HepG2 (cell line): ENCODE results near the gene PRKAG1. TPM values are rescaled to one million over a fixed set of nuclear protein-coding genes. Genes with fewer than 3 reads are reported as not detected.

Source experiments
- ATAC-seq: fragments of 200-7000 bp; cut with Tn5 transposase; 3 replicates; pipeline ENCODE4 v1.9.1; 2020; ENCODE audit warnings: mild to moderate bottlenecking, moderate library complexity
- BruUV-seq: library from RNA; stranded (reverse); fragments of 400-500 nt; replicated peaks from 2 replicates; lab custom pipeline; 2021; lab: Mats Ljungman, UMichigan
- CTCF ChIA-PET: fragments of 300-600 bp; formaldehyde crosslinking; extraction: SDS; loops from one replicate; lab custom pipeline; 2021; ENCODE audit warnings: low total read pairs, inconsistent platforms, low intra/inter-chr PET ratio; lab: Yijun Ruan, JAX
- POLR2A ChIA-PET: fragments of 350-600 bp; sonication (Branson Sonifier 250); formaldehyde crosslinking; loops from one replicate; lab custom pipeline; 2020; ENCODE audit warnings: antibody characterized with exemption, inconsistent platforms; lab: Yijun Ruan, JAX
- DNase-seq: peaks from one replicate; pipeline ENCODE4 v3.0.0-alpha.2; 2015; ENCODE audit warnings: low spot score
- FAIRE-seq: peaks from 3 replicates; lab custom pipeline; 2011; peaks lifted over from hg19 to GRCh38; lab: Jason Lieb, UNC
- H2AFZ ChIP-seq: one replicate; pipeline ENCODE4 v1.6.1; 2011; ENCODE audit warnings: low read length, inconsistent platforms
- H3K27ac ChIP-seq: fragments of 300-600 bp; 3 replicates; pipeline ENCODE4 v1.8.0; 2011; ENCODE audit warnings: mixed run types, mild to moderate bottlenecking, mixed read lengths, low read length, inconsistent platforms; ENCODE audit not compliant: insufficient read depth; ENCODE audit errors: extremely low read length
- H3K27me3 ChIP-seq, 2 experiments: fragments of 200-600 bp in 1 of 2; 2 replicates in 1 of 2; 3 replicates in 1 of 2; pipeline versions ENCODE4 v1.6.0 to v1.8.0; 2011; ENCODE audit warnings: low read length in 2 of 2, mild to moderate bottlenecking in 2 of 2, moderate library complexity in 2 of 2, inconsistent platforms in 1 of 2; ENCODE audit not compliant: insufficient read depth in 2 of 2, control insufficient read depth in 1 of 2
- H3K36me3 ChIP-seq, 2 experiments: fragments of 200-600 bp in 1 of 2; replicated peaks in 1 of 2; 2 replicates in 1 of 2; 3 replicates in 1 of 2; pipeline versions ENCODE4 v1.5.1 to v1.8.0; 2011; ENCODE audit warnings: low read length in 2 of 2, inconsistent platforms in 1 of 2; ENCODE audit not compliant: insufficient read depth in 2 of 2, control insufficient read depth in 1 of 2
- H3K4me1 ChIP-seq: 2 replicates; pipeline ENCODE4 v1.5.1; 2012; ENCODE audit warnings: low read length, inconsistent platforms; ENCODE audit not compliant: insufficient read depth
- H3K4me2 ChIP-seq: 2 replicates; pipeline ENCODE4 v1.6.0; 2011; ENCODE audit warnings: low read depth, low read length, inconsistent platforms
- H3K4me3 ChIP-seq, 3 experiments: fragments of 200-600 bp in 1 of 3; sonication (generic), shearing (Covaris generic) in 1 of 3; replicated peaks in 1 of 3; 2 replicates each; pipeline ENCODE4 v1.5.1; 2011 to 2016; ENCODE audit warnings: low read length in 3 of 3, inconsistent platforms in 2 of 3, low read depth in 2 of 3, mild to moderate bottlenecking in 2 of 3, control low read depth in 1 of 3, mixed read lengths in 1 of 3; ENCODE audit not compliant: insufficient read depth in 1 of 3
- H3K79me2 ChIP-seq: one replicate; pipeline ENCODE4 v1.6.1; 2011; ENCODE audit warnings: low read length, inconsistent platforms; ENCODE audit not compliant: insufficient read depth
- H3K9ac ChIP-seq: 2 replicates; pipeline ENCODE4 v1.6.0; 2011; ENCODE audit warnings: mild to moderate bottlenecking, low read depth, low read length, inconsistent platforms; ENCODE audit not compliant: insufficient read depth
- H3K9me3 ChIP-seq: 2 replicates; pipeline ENCODE4 v1.5.1; 2012; ENCODE audit warnings: mild to moderate bottlenecking, low read length
- H4K20me1 ChIP-seq: 2 replicates; pipeline ENCODE4 v1.6.0; 2011; ENCODE audit warnings: inconsistent platforms, mild to moderate bottlenecking, low read length, moderate library complexity; ENCODE audit not compliant: insufficient read depth
- KDM3A ChIP-seq: IDR thresholded peaks from 2 replicates; pipeline ENCODE4 v1.6.1; 2018; ENCODE audit warnings: low read depth, missing compliant biosample characterization
- MTERF4 ChIP-seq: sonication (generic); formaldehyde crosslinking; IDR thresholded peaks from 2 replicates; pipeline ENCODE4 v1.8.0; 2023; ENCODE audit warnings: mild to moderate bottlenecking, missing genetic modification reagents
- PPARG ChIP-seq: conservative IDR thresholded peaks from 2 replicates; pipeline ENCODE4 v1.6.1; 2016; ENCODE audit warnings: missing biosample characterization, missing genetic modification reagents
- SMARCC2 ChIP-seq: fragments of 450-650 bp; IDR thresholded peaks from 2 replicates; pipeline ENCODE4 v1.6.1; 2017; ENCODE audit warnings: antibody characterized with exemption, mild to moderate bottlenecking
- SMARCE1 ChIP-seq: fragments of 450-650 bp; IDR thresholded peaks from 2 replicates; pipeline ENCODE4 v1.6.1; 2017; ENCODE audit warnings: borderline replicate concordance
- ZNF362 ChIP-seq: sonication (generic); formaldehyde crosslinking; IDR thresholded peaks from 2 replicates; pipeline ENCODE4 v1.4.0; 2020; ENCODE audit warnings: missing genetic modification reagents, mild to moderate bottlenecking, borderline replicate concordance
- ZNF382 ChIP-seq: sonication (generic); formaldehyde crosslinking; IDR thresholded peaks from 2 replicates; pipeline ENCODE4 v1.5.0; 2020; ENCODE audit warnings: missing genetic modification reagents, mild to moderate bottlenecking, borderline replicate concordance
- ZNF512B ChIP-seq: sonication (generic); formaldehyde crosslinking; IDR thresholded peaks from 2 replicates; pipeline ENCODE4 v1.5.1; 2020; ENCODE audit warnings: missing genetic modification reagents, mild to moderate bottlenecking, borderline replicate concordance
- ZNF556 ChIP-seq: sonication (generic); formaldehyde crosslinking; IDR thresholded peaks from 2 replicates; pipeline ENCODE4 v1.4.0; 2020; ENCODE audit warnings: mild to moderate bottlenecking, missing genetic modification reagents, borderline replicate concordance
- WGBS: methylation state at CpG from one replicate; pipeline ENCODE4 v1.1.6; 2017; ENCODE audit warnings: low lambda C conversion rate; 5-methylcytosine and 5-hydroxymethylcytosine counted together
- in situ Hi-C: cut with HindIII; loops from 2 replicates; pipeline ENCODE4 v1.10.0; 2017; ENCODE audit warnings: low pct_unique_long_range_greater_than_20kb; ENCODE audit not compliant: extremely low pct_ligation_motif_present
- intact Hi-C: fragments of 100-400 bp; cut with micrococcal nuclease; formaldehyde crosslinking; loops from one replicate; pipeline ENCODE4 v1.10.0; 2022; ENCODE audit not compliant: unreplicated experiment
- polyA plus RNA-seq, 8 experiments: library from polyadenylated mRNA; depleted of rRNA in 3 of 8; stranded (reverse) in 7 of 8; unstranded in 1 of 8; fragments of >200 nt; fragmentation: Illumina TruSeq in 4 of 8; extraction: Trizol in 4 of 8; gene quantifications; 2 replicates each; pipeline versions ENCODE4 v1.2.1 to v1.2.3, GENCODE V29; 2011 to 2016; ENCODE audit warnings: low read depth in 4 of 8, missing spikeins in 1 of 8, mixed read lengths in 1 of 8; ENCODE audit not compliant: insufficient read depth in 1 of 8
- total RNA-seq, 5 experiments: library from RNA; depleted of rRNA; stranded (reverse); fragments of >200 nt; fragmentation: Illumina TruSeq; extraction: Trizol; gene quantifications; 2 replicates each; pipeline ENCODE4 v1.2.3, GENCODE V29; 2016; ENCODE audit warnings: low read depth in 1 of 5

The PRKAG1 gene
- total and polyA plus RNA-seq, 2 of the 13 experiments (the other 11 are each of a cell fraction or from before 2014, with no cell fraction given), result 26.1 to 32.8 TPM

GRCh38 chr12:48993787-48994186 lies 24.8 kb downstream of the PRKAG1 start (continued):
- no peak for TF ChIP-seq KDM3A (CRISPR knock-in tag)

GRCh38 chr12:48991247-48992050 lies 27.1 kb downstream of the PRKAG1 start:
- no peak overlapping the region for H3K4me3 ChIP-seq
- FAIRE-seq (no peak), DNase-seq (no peak), ATAC-seq (no peak)
- H3K4me2 ChIP-seq, result no peak overlapping the region
- no peaks in the 10 kb centered on the region for H4K20me1 ChIP-seq
- no peak overlapping the region for H3K9ac ChIP-seq
- H3K4me1 ChIP-seq, result peaks cover 26% of the 10 kb centered on the region
- WGBS, result 18% methylated on average over 7 of the region's 8 CpGs
- H3K79me2 ChIP-seq, result no peaks in the 10 kb centered on the region
- no peaks in the 10 kb centered on the region for H3K9me3 ChIP-seq
- ChIA-PET POLR2A (no interaction called here), CTCF (no interaction called here)
- H3K36me3 ChIP-seq, result no peaks in the 10 kb centered on the region
- intact Hi-C loops (no loop called here), in situ Hi-C loops (no loop called here)
- TF ChIP-seq ZNF382 (CRISPR knock-in tag), result no peak
- H2AFZ ChIP-seq, result no peak overlapping the region
- no peak overlapping the region for H3K27ac ChIP-seq
- H3K27me3 ChIP-seq, result peaks cover 10 to 70% of the 10 kb centered on the region in 2 experiments; a peak in 4 of 5 replicates
- no TSS peak for BruUV-seq

GRCh38 chr12:48990552-48990951 lies 28.0 kb downstream of the PRKAG1 start:
- intact Hi-C loops, result no loop called here
- Histone ChIP-seq H3K36me3 (no peaks in the 10 kb centered on the region), H3K4me3 (no peak overlapping the region), H3K4me1 (peaks cover 18% of the 10 kb centered on the region), H3K9ac (no peak overlapping the region), H2AFZ (no peak overlapping the region), H3K9me3 (no peaks in the 10 kb centered on the region), H3K27me3 (peaks cover 7 to 69% of the 10 kb centered on the region in 2 experiments; a peak in 4 of 5 replicates), H3K4me2 (no peak overlapping the region), H3K79me2 (no peaks in the 10 kb centered on the region), H4K20me1 (no peaks in the 10 kb centered on the region), H3K27ac (no peak overlapping the region)
- no peak for FAIRE-seq
- no TSS peak for BruUV-seq
- in situ Hi-C loops, result no loop called here
- ATAC-seq, result no peak
- TF ChIP-seq SMARCC2, result no peak
- TF ChIP-seq ZNF556 (CRISPR knock-in tag), result no peak
- TF ChIP-seq MTERF4 (CRISPR knock-in tag), result no peak
- no peak for TF ChIP-seq ZNF362 (CRISPR knock-in tag)
- no peak for TF ChIP-seq ZNF512B (CRISPR knock-in tag)
- TF ChIP-seq PPARG (CRISPR knock-in tag), result no peak
- no peak for TF ChIP-seq ZNF382 (CRISPR knock-in tag)
- TF ChIP-seq SMARCE1, result no peak
- ChIA-PET CTCF (no interaction called here), POLR2A (no interaction called here)
- no peak for DNase-seq
